NT2/D1 (cell line): Measurements from ENCODE around the gene GLG1.

Experiments used
- YY1 ChIP-seq: IDR thresholded peaks from 2 replicates; pipeline ENCODE4 v1.6.1; 2011; ENCODE audit not compliant: insufficient read length, insufficient read depth
- ZNF274 ChIP-seq: IDR thresholded peaks from 2 replicates; pipeline ENCODE4 v1.6.1; 2011; ENCODE audit warnings: mild to moderate bottlenecking, low read depth, low read length

- TF ChIP-seq ZNF274 (no peak), YY1 (no peak)
Observed at GRCh38 chr16:74557275-74557674, 49.6 kb downstream of the GLG1 start.
